HepG2 (cell line): ENCODE data around the gene STARD8. TPM values are rescaled to one million over a fixed set of nuclear protein-coding genes. Genes with fewer than 3 reads are reported as not detected.

Source experiments
- ATAC-seq: fragments of 200-7000 bp; cut with Tn5 transposase; 3 replicates; pipeline ENCODE4 v1.9.1; 2020; ENCODE audit warnings: mild to moderate bottlenecking, moderate library complexity
- BruUV-seq: library from RNA; stranded (reverse); fragments of 400-500 nt; replicated peaks from 2 replicates; lab custom pipeline; 2021; lab: Mats Ljungman, UMichigan
- CTCF ChIA-PET: fragments of 300-600 bp; formaldehyde crosslinking; extraction: SDS; loops from one replicate; lab custom pipeline; 2021; ENCODE audit warnings: low total read pairs, inconsistent platforms, low intra/inter-chr PET ratio; lab: Yijun Ruan, JAX
- POLR2A ChIA-PET: fragments of 350-600 bp; sonication (Branson Sonifier 250); formaldehyde crosslinking; loops from one replicate; lab custom pipeline; 2020; ENCODE audit warnings: antibody characterized with exemption, inconsistent platforms; lab: Yijun Ruan, JAX
- DNase-seq: peaks from one replicate; pipeline ENCODE4 v3.0.0-alpha.2; 2015; ENCODE audit warnings: low spot score
- FAIRE-seq: peaks from 3 replicates; lab custom pipeline; 2011; peaks lifted over from hg19 to GRCh38; lab: Jason Lieb, UNC
- H2AFZ ChIP-seq: one replicate; pipeline ENCODE4 v1.6.1; 2011; ENCODE audit warnings: low read length, inconsistent platforms
- H3K27ac ChIP-seq: fragments of 300-600 bp; 3 replicates; pipeline ENCODE4 v1.8.0; 2011; ENCODE audit warnings: mixed run types, mild to moderate bottlenecking, mixed read lengths, low read length, inconsistent platforms; ENCODE audit not compliant: insufficient read depth; ENCODE audit errors: extremely low read length
- H3K27me3 ChIP-seq, 2 experiments: fragments of 200-600 bp in 1 of 2; 2 replicates in 1 of 2; 3 replicates in 1 of 2; pipeline versions ENCODE4 v1.6.0 to v1.8.0; 2011; ENCODE audit warnings: low read length in 2 of 2, mild to moderate bottlenecking in 2 of 2, moderate library complexity in 2 of 2, inconsistent platforms in 1 of 2; ENCODE audit not compliant: insufficient read depth in 2 of 2, control insufficient read depth in 1 of 2
- H3K36me3 ChIP-seq, 2 experiments: fragments of 200-600 bp in 1 of 2; replicated peaks in 1 of 2; 2 replicates in 1 of 2; 3 replicates in 1 of 2; pipeline versions ENCODE4 v1.5.1 to v1.8.0; 2011; ENCODE audit warnings: low read length in 2 of 2, inconsistent platforms in 1 of 2; ENCODE audit not compliant: insufficient read depth in 2 of 2, control insufficient read depth in 1 of 2
- H3K4me1 ChIP-seq: 2 replicates; pipeline ENCODE4 v1.5.1; 2012; ENCODE audit warnings: low read length, inconsistent platforms; ENCODE audit not compliant: insufficient read depth
- H3K4me2 ChIP-seq: 2 replicates; pipeline ENCODE4 v1.6.0; 2011; ENCODE audit warnings: low read depth, low read length, inconsistent platforms
- H3K4me3 ChIP-seq, 3 experiments: fragments of 200-600 bp in 1 of 3; sonication (generic), shearing (Covaris generic) in 1 of 3; replicated peaks in 1 of 3; 2 replicates each; pipeline ENCODE4 v1.5.1; 2011 to 2016; ENCODE audit warnings: low read length in 3 of 3, inconsistent platforms in 2 of 3, low read depth in 2 of 3, mild to moderate bottlenecking in 2 of 3, control low read depth in 1 of 3, mixed read lengths in 1 of 3; ENCODE audit not compliant: insufficient read depth in 1 of 3
- H3K79me2 ChIP-seq: one replicate; pipeline ENCODE4 v1.6.1; 2011; ENCODE audit warnings: low read length, inconsistent platforms; ENCODE audit not compliant: insufficient read depth
- H3K9ac ChIP-seq: 2 replicates; pipeline ENCODE4 v1.6.0; 2011; ENCODE audit warnings: mild to moderate bottlenecking, low read depth, low read length, inconsistent platforms; ENCODE audit not compliant: insufficient read depth
- H3K9me3 ChIP-seq: 2 replicates; pipeline ENCODE4 v1.5.1; 2012; ENCODE audit warnings: mild to moderate bottlenecking, low read length
- H4K20me1 ChIP-seq: 2 replicates; pipeline ENCODE4 v1.6.0; 2011; ENCODE audit warnings: inconsistent platforms, mild to moderate bottlenecking, low read length, moderate library complexity; ENCODE audit not compliant: insufficient read depth
- BCL6 ChIP-seq: IDR thresholded peaks from 2 replicates; pipeline ENCODE4 v1.6.1; 2016; ENCODE audit warnings: missing genetic modification reagents, missing compliant biosample characterization
- FOXA1 ChIP-seq, 2 experiments: fragments of 450-650 bp in 1 of 2; sonication (generic) in 1 of 2; formaldehyde crosslinking in 1 of 2; IDR thresholded peaks; 2 replicates each; pipeline versions ENCODE4 v1.4.0 to v1.6.1; 2016 to 2020; ENCODE audit warnings: missing genetic modification reagents in 1 of 2
- FOXK2 ChIP-seq: fragments of 450-650 bp; IDR thresholded peaks from 2 replicates; pipeline ENCODE4 v1.6.1; 2016
- HES4 ChIP-seq: sonication (generic); formaldehyde crosslinking; IDR thresholded peaks from 2 replicates; pipeline ENCODE4 v1.9.0; 2021; ENCODE audit warnings: mild to moderate bottlenecking, missing genetic modification reagents, borderline replicate concordance
- HNF4A ChIP-seq: sonication (generic); formaldehyde crosslinking; IDR thresholded peaks from 2 replicates; pipeline ENCODE4 v1.4.0; 2020; ENCODE audit warnings: missing genetic modification reagents
- MTA3 ChIP-seq: sonication (generic); formaldehyde crosslinking; IDR thresholded peaks from 2 replicates; pipeline ENCODE4 v1.4.0; 2020; ENCODE audit warnings: missing genetic modification reagents
- RBFOX2 ChIP-seq: fragments of 200-400 bp; formaldehyde crosslinking; IDR thresholded peaks from 2 replicates; pipeline ENCODE4 v1.6.1; 2017; ENCODE audit warnings: low read depth, mild to moderate bottlenecking, low read length
- ZFP41 ChIP-seq: sonication (generic); formaldehyde crosslinking; IDR thresholded peaks from 2 replicates; pipeline ENCODE4 v1.4.0; 2020; ENCODE audit warnings: mild to moderate bottlenecking, missing genetic modification reagents, borderline replicate concordance
- ZNF432 ChIP-seq: sonication (generic); formaldehyde crosslinking; IDR thresholded peaks from 2 replicates; pipeline ENCODE4 v1.5.0; 2020; ENCODE audit warnings: missing genetic modification reagents, mild to moderate bottlenecking, borderline replicate concordance
- WGBS: methylation state at CpG from one replicate; pipeline ENCODE4 v1.1.6; 2017; ENCODE audit warnings: low lambda C conversion rate; 5-methylcytosine and 5-hydroxymethylcytosine counted together
- in situ Hi-C: cut with HindIII; loops from 2 replicates; pipeline ENCODE4 v1.10.0; 2017; ENCODE audit warnings: low pct_unique_long_range_greater_than_20kb; ENCODE audit not compliant: extremely low pct_ligation_motif_present
- intact Hi-C: fragments of 100-400 bp; cut with micrococcal nuclease; formaldehyde crosslinking; loops from one replicate; pipeline ENCODE4 v1.10.0; 2022; ENCODE audit not compliant: unreplicated experiment
- polyA plus RNA-seq, 8 experiments: library from polyadenylated mRNA; depleted of rRNA in 3 of 8; stranded (reverse) in 7 of 8; unstranded in 1 of 8; fragments of >200 nt; fragmentation: Illumina TruSeq in 4 of 8; extraction: Trizol in 4 of 8; gene quantifications; 2 replicates each; pipeline versions ENCODE4 v1.2.1 to v1.2.3, GENCODE V29; 2011 to 2016; ENCODE audit warnings: low read depth in 4 of 8, missing spikeins in 1 of 8, mixed read lengths in 1 of 8; ENCODE audit not compliant: insufficient read depth in 1 of 8
- total RNA-seq, 5 experiments: library from RNA; depleted of rRNA; stranded (reverse); fragments of >200 nt; fragmentation: Illumina TruSeq; extraction: Trizol; gene quantifications; 2 replicates each; pipeline ENCODE4 v1.2.3, GENCODE V29; 2016; ENCODE audit warnings: low read depth in 1 of 5
- TF ChIP-seq, protein P1 (sequence below): sonication (generic); formaldehyde crosslinking; IDR thresholded peaks from 2 replicates; pipeline ENCODE4 v1.5.0; 2020; ENCODE audit warnings: mild to moderate bottlenecking, missing genetic modification reagents
- TF ChIP-seq, protein P2 (sequence below): IDR thresholded peaks from 2 replicates; pipeline ENCODE4 v1.6.1; 2016; ENCODE audit warnings: missing compliant biosample characterization, missing genetic modification reagents, borderline replicate concordance
- TF ChIP-seq, protein P3 (sequence below): IDR thresholded peaks from 2 replicates; pipeline ENCODE4 v1.6.1; 2012; ENCODE audit warnings: inconsistent platforms
- TF ChIP-seq, protein P4 (sequence below): sonication (generic); formaldehyde crosslinking; IDR thresholded peaks from 2 replicates; pipeline ENCODE4 v1.4.0; 2020; ENCODE audit warnings: low read depth, mild to moderate bottlenecking, missing genetic modification reagents
- TF ChIP-seq, protein P5 (sequence below): sonication (generic); formaldehyde crosslinking; IDR thresholded peaks from 2 replicates; pipeline ENCODE4 v1.5.0; 2020; ENCODE audit warnings: mild to moderate bottlenecking, missing genetic modification reagents

STARD8 gene
- total and polyA plus RNA-seq, 2 of the 13 experiments (the other 11 are each of a cell fraction or from before 2014, with no cell fraction given) = 0.02 to 0.09 TPM

DNA sequence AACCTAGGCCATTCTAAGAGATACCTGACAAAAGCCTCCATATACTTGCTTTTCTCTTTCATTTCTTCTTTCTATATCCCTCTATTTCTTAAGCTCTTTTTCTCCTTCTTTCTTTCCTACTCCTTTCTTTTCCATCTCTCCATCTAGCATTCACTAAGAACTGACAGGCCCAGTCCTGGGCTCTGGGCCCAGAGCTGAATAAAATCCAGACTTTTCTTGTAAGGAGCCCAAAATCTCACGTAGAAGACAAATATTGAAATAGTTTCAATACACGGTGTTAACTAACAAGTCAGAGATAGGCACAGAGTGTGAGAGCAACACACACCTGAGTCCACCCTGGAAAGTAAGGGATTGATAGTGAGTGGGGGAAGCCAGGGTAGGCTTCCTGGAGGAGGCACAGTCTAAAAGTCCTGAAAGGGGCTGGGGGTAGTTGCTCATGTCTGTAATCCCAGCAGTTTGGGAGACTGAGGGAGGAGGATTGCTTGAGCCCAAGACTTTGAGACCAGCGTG, 108.2 kb downstream of the STARD8 start (continued):
- TF ChIP-seq, protein P1, sequence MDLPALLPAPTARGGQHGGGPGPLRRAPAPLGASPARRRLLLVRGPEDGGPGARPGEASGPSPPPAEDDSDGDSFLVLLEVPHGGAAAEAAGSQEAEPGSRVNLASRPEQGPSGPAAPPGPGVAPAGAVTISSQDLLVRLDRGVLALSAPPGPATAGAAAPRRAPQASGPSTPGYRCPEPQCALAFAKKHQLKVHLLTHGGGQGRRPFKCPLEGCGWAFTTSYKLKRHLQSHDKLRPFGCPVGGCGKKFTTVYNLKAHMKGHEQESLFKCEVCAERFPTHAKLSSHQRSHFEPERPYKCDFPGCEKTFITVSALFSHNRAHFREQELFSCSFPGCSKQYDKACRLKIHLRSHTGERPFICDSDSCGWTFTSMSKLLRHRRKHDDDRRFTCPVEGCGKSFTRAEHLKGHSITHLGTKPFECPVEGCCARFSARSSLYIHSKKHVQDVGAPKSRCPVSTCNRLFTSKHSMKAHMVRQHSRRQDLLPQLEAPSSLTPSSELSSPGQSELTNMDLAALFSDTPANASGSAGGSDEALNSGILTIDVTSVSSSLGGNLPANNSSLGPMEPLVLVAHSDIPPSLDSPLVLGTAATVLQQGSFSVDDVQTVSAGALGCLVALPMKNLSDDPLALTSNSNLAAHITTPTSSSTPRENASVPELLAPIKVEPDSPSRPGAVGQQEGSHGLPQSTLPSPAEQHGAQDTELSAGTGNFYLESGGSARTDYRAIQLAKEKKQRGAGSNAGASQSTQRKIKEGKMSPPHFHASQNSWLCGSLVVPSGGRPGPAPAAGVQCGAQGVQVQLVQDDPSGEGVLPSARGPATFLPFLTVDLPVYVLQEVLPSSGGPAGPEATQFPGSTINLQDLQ = no peak
- no peak for TF ChIP-seq MTA3 (CRISPR knock-in tag)
- TF ChIP-seq, protein P2, sequence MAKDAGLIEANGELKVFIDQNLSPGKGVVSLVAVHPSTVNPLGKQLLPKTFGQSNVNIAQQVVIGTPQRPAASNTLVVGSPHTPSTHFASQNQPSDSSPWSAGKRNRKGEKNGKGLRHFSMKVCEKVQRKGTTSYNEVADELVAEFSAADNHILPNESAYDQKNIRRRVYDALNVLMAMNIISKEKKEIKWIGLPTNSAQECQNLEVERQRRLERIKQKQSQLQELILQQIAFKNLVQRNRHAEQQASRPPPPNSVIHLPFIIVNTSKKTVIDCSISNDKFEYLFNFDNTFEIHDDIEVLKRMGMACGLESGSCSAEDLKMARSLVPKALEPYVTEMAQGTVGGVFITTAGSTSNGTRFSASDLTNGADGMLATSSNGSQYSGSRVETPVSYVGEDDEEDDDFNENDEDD = no peak
- TF ChIP-seq, protein P3, sequence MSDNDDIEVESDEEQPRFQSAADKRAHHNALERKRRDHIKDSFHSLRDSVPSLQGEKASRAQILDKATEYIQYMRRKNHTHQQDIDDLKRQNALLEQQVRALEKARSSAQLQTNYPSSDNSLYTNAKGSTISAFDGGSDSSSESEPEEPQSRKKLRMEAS = no peak
- no peak for TF ChIP-seq ZNF432 (CRISPR knock-in tag)
- no peak for TF ChIP-seq HES4 (CRISPR knock-in tag)
- TF ChIP-seq FOXK2 = no peak
- no peak for TF ChIP-seq FOXA1 (IDR thresholded peaks at IDR 0.05)
- no peak for TF ChIP-seq FOXA1 (CRISPR knock-in tag; IDR thresholded peaks at IDR 0.05)
- TF ChIP-seq, all 625 proteins: peak for 0

DNA sequence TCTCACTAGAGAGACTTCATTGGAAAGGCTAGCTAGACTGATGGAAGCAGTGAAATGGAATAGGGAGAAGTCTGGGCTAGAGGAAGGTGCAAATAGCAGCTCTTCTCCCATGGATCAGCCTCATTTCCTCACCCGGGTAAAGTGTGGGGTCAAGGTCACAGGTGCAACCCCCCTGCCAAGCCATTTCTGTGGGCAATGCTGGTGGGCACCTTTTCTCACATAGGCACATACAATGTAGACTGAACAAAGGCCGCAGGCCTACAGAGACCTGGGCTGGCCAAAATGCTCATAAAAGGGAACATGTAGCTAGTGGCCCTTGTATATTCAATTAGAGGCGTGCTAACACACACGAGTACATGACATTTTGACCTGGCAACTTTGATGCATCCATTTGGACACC, 109.9 kb downstream of the STARD8 start:
- no peaks in the 10 kb centered on the region for H3K27me3 ChIP-seq
- intact Hi-C loops = no loop called here
- no CpG with 5 or more reads among the region's 4 CpGs for whole genome bisulfite sequencing
- no peak overlapping the region for H3K4me2 ChIP-seq
- H3K79me2 ChIP-seq = no peaks in the 10 kb centered on the region
- H3K4me1 ChIP-seq = no peaks in the 10 kb centered on the region
- H3K27ac ChIP-seq = no peak overlapping the region
- no peaks in the 10 kb centered on the region for H4K20me1 ChIP-seq
- POLR2A ChIA-PET = no interaction called here
- no peak for ATAC-seq
- DNase-seq = no peak
- CTCF ChIA-PET = no interaction called here
- no peak overlapping the region for H2AFZ ChIP-seq
- in situ Hi-C loops = no loop called here
- H3K9me3 ChIP-seq = no peaks in the 10 kb centered on the region
- H3K4me3 ChIP-seq = no peak overlapping the region
- no TSS peak for BruUV-seq
- FAIRE-seq = no peak
- no peak overlapping the region for H3K9ac ChIP-seq
- H3K36me3 ChIP-seq = no peaks in the 10 kb centered on the region
- TF ChIP-seq ZFP41 (no peak), HNF4A (CRISPR knock-in tag) (no peak), BCL6 (CRISPR knock-in tag) (no peak), RBFOX2 (no peak)
- TF ChIP-seq, protein P4, sequence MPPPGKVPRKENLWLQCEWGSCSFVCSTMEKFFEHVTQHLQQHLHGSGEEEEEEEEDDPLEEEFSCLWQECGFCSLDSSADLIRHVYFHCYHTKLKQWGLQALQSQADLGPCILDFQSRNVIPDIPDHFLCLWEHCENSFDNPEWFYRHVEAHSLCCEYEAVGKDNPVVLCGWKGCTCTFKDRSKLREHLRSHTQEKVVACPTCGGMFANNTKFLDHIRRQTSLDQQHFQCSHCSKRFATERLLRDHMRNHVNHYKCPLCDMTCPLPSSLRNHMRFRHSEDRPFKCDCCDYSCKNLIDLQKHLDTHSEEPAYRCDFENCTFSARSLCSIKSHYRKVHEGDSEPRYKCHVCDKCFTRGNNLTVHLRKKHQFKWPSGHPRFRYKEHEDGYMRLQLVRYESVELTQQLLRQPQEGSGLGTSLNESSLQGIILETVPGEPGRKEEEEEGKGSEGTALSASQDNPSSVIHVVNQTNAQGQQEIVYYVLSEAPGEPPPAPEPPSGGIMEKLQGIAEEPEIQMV (CRISPR knock-in tag) = no peak
- TF ChIP-seq, protein P5, sequence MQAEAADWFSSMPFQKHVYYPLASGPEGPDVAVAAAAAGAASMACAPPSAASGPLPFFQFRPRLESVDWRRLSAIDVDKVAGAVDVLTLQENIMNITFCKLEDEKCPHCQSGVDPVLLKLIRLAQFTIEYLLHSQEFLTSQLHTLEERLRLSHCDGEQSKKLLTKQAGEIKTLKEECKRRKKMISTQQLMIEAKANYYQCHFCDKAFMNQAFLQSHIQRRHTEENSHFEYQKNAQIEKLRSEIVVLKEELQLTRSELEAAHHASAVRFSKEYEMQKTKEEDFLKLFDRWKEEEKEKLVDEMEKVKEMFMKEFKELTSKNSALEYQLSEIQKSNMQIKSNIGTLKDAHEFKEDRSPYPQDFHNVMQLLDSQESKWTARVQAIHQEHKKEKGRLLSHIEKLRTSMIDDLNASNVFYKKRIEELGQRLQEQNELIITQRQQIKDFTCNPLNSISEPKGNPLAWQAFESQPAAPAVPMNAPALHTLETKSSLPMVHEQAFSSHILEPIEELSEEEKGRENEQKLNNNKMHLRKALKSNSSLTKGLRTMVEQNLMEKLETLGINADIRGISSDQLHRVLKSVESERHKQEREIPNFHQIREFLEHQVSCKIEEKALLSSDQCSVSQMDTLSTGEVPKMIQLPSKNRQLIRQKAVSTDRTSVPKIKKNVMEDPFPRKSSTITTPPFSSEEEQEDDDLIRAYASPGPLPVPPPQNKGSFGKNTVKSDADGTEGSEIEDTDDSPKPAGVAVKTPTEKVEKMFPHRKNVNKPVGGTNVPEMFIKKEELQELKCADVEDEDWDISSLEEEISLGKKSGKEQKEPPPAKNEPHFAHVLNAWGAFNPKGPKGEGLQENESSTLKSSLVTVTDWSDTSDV = no peak
